ENCODE results near the gene TRPM2.

- TF ChIP-seq CTCF (conservative IDR thresholded peaks at IDR 0.05 in 1 of 2, IDR thresholded peaks at IDR 0.05 in 1 of 2; ENCODE audit: low read depth in 1 of 2, low read length in 2 of 2) (no peak), EZH2 (IDR thresholded peaks at IDR 0.05; ENCODE audit: low read length, missing control alignments) (no peak)
Observed at GRCh38 chr21:44304011-44304616, 49.3 kb upstream of the TRPM2 start.
